Upper lobe of left lung (tissue), 6 donors: ENCODE data around the gene TUBA1C. TPM values are rescaled to one million over a fixed set of nuclear protein-coding genes. Genes with fewer than 3 reads are reported as not detected.
A peak's percentile ranks its signal among the peaks of the same experiment; 100 is the strongest.
"Not testable (repeated sequence)": the region's sequence is repeated elsewhere in the genome, so short reads cannot be mapped to it uniquely, and the experiment has no call there.

ENCODE experiments used
- ATAC-seq, 2 donors: fragments of 200-7000 bp; cut with Tn5 transposase; one replicate each; pipeline ENCODE4 v1.9.1; 2022; ENCODE audit warnings: mild to moderate bottlenecking in 2 of 2, moderate library complexity in 2 of 2; ENCODE audit not compliant: low FRiP score in 2 of 2
- DNase-seq, 2 donors: peaks; one replicate each; pipeline ENCODE4 v3.0.0-alpha.2; 2019 to 2020
- H3K27ac ChIP-seq, 4 donors: fragments of 200-600 bp; sonication (generic); one replicate each; pipeline ENCODE4 v1.5.1; 2016 to 2019
- H3K27me3 ChIP-seq, 4 donors: fragments of 200-600 bp; sonication (generic); one replicate each; pipeline ENCODE4 v1.5.1; 2017 to 2019
- H3K36me3 ChIP-seq, 4 donors: fragments of 200-600 bp; sonication (generic); one replicate each; pipeline ENCODE4 v1.5.1; 2016 to 2019
- H3K4me1 ChIP-seq, 4 donors: fragments of 200-600 bp; sonication (generic); one replicate each; pipeline ENCODE4 v1.5.1; 2018 to 2019
- H3K4me3 ChIP-seq, 4 donors: fragments of 200-600 bp; sonication (generic); one replicate each; pipeline ENCODE4 v1.5.1; 2017 to 2019; ENCODE audit warnings: mild to moderate bottlenecking in 2 of 4, moderate library complexity in 1 of 4
- H3K9me3 ChIP-seq, 4 donors: fragments of 200-600 bp; sonication (generic); one replicate each; pipeline ENCODE4 v1.5.1; 2018 to 2019
- EP300 ChIP-seq, 4 donors: sonication (generic); formaldehyde crosslinking; IDR thresholded peaks; one replicate each; pipeline ENCODE4 v1.5.1; 2017; ENCODE audit warnings: antibody characterized with exemption in 4 of 4, control low read depth in 2 of 4
- POLR2A ChIP-seq, 4 donors: fragments of 450-650 bp; IDR thresholded peaks; one replicate each; pipeline ENCODE4 v1.5.1; 2016 to 2017; ENCODE audit warnings: antibody characterized with exemption in 4 of 4, mild to moderate bottlenecking in 2 of 4
- POLR2AphosphoS5 ChIP-seq, 2 donors: sonication (generic); formaldehyde crosslinking; IDR thresholded peaks; one replicate each; pipeline ENCODE4 v1.5.1; 2017; ENCODE audit warnings: antibody characterized with exemption in 2 of 2
- WGBS, 2 donors: methylation state at CpG; one replicate each; pipeline ENCODE4 v1.1.5; 2017 to 2018; 5-methylcytosine and 5-hydroxymethylcytosine counted together
- total RNA-seq, 6 donors: library from RNA; depleted of rRNA in 4 of 6; stranded (reverse); fragments of >200 nt in 4 of 6; gene quantifications; one replicate each; pipeline versions ENCODE4 v1.1.0 to v1.2.1, GENCODE V29; 2016 to 2021
- TF ChIP-seq, protein P1 (sequence below), 6 experiments: fragments of 450-650 bp in 4 of 6; fragments of 200-600 bp in 2 of 6; sonication (generic) in 2 of 6; IDR thresholded peaks; one replicate each; pipeline ENCODE4 v1.5.1; 2016 to 2019; ENCODE audit warnings: antibody characterized with exemption in 6 of 6
- donor health status: DM: no; HTN: no; CAD: no; lungs with moderate emphysema.
- donor health status: DM: no; HTN: yes; CAD: no; lungs with severe emphysema.

The TUBA1C gene
- total RNA-seq, 6 donors from 2014 or later, result 50.3 to 375 (median 108) TPM

DNA sequence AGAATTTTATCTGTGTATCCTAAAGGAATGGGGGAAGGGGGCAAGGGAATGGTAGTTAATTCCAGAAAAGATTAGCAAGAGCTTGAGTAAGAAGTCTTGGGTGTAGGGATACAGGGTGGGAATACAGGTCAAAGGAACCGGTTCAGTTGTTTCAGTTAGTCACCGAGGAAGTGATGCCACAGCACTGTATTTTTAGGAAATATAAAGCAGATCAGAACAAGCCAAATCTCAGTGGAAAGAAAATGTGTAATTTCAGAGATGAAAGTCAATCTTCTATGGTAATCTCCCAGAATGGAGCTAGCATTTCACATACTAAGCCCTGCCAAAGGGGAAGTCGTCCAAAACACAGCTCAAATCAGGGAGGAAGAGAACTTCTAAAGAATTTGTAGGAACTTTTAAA is 4.7 kb upstream of the TUBA1C start:
- TF ChIP-seq, protein P1, sequence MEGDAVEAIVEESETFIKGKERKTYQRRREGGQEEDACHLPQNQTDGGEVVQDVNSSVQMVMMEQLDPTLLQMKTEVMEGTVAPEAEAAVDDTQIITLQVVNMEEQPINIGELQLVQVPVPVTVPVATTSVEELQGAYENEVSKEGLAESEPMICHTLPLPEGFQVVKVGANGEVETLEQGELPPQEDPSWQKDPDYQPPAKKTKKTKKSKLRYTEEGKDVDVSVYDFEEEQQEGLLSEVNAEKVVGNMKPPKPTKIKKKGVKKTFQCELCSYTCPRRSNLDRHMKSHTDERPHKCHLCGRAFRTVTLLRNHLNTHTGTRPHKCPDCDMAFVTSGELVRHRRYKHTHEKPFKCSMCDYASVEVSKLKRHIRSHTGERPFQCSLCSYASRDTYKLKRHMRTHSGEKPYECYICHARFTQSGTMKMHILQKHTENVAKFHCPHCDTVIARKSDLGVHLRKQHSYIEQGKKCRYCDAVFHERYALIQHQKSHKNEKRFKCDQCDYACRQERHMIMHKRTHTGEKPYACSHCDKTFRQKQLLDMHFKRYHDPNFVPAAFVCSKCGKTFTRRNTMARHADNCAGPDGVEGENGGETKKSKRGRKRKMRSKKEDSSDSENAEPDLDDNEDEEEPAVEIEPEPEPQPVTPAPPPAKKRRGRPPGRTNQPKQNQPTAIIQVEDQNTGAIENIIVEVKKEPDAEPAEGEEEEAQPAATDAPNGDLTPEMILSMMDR (IDR thresholded peaks at IDR 0.05), result no peak
- TF ChIP-seq EP300 (IDR thresholded peaks at IDR 0.05) (no peak), POLR2A (IDR thresholded peaks at IDR 0.05) (no peak), POLR2AphosphoS5 (IDR thresholded peaks at IDR 0.05) (no peak)
- ATAC-seq, result no peak

DNA sequence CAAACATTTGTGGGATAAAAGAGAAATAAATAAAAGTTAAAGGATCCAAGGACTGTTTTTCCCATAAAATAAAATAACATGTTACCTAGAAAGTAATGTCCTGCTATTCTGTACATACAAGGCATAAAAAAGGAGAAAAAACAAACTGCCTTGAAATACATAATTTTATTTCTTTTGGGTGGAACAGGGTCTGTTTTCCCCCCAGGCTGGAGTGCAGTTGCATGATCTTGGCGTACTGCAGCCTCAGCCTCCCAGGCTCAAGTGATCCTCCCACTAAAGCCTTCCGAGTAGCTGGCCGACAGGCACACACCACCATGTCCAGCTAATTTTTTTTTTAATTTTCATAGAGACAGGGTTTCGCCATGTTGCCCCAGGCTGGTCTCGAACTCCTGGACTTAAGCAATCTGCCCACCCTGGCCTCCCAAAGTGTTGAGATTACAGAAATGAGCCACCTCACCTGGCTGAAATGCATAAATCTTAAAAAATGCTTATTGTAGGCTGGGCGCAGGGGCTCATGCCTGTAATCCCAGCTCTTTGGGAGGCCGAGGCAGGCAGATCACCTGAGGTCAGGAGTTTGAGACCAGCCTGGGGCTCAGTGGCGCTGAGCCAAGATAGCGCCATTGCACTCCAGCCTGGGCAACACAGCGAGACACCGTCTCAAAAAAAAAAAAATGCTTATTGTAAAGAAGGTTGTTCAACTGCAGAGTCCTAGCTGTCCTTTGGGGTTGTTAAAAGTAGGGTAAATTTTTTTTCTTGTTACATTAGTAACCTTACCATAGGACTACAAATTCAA is 4.1 kb upstream of the TUBA1C start:
- no peak for DNase-seq
- WGBS, 2 donors, result 88 to 90% methylated on average over 11 of the region's 11 CpGs
- Histone ChIP-seq H3K9me3 (no peaks in the 10 kb centered on the region), H3K36me3 (no peaks in the 10 kb centered on the region), H3K4me1 (peaks cover 10 to 21% (median 11%) of the 10 kb centered on the region in 4 donors), H3K27me3 (no peaks in the 10 kb centered on the region), H3K4me3 (no peak overlapping the region), H3K27ac (no peak overlapping the region)
- TF ChIP-seq, protein P1 (IDR thresholded peaks at IDR 0.05), result no peak
- TF ChIP-seq EP300 (IDR thresholded peaks at IDR 0.05), result no peak
- no peak for TF ChIP-seq POLR2AphosphoS5 (IDR thresholded peaks at IDR 0.05)
- no peak for TF ChIP-seq POLR2A (IDR thresholded peaks at IDR 0.05)
- no peak for ATAC-seq

More for the DNA sequence above, 4.7 kb upstream of the TUBA1C start:
- no peak for DNase-seq
- Histone ChIP-seq H3K27me3 (no peaks in the 10 kb centered on the region), H3K4me3 (no peak overlapping the region), H3K9me3 (no peaks in the 10 kb centered on the region), H3K36me3 (no peaks in the 10 kb centered on the region), H3K4me1 (peaks cover 10 to 15% (median 10%) of the 10 kb centered on the region in 4 donors), H3K27ac (no peak overlapping the region)
- 48 to 49% methylated on average over 3 of the region's 3 CpGs for WGBS, 2 donors

DNA sequence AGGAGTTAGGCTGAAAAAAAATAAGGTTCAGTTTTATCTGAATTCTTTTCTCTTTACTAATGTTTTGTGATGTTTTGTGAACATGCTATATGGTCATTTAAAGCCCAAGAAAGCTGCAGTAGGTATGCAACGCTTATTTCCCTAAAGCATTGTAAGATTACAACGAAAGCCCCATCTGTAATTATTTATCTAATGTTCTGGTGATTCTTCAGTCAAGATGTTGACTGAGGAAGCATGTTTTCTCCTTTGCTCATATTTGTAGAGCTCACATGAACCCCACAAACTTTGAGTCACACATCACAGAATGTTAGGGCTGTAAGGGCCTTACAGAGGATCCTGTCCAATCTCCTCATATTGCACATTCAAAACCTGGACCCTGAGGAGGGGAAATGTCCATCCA is 3.2 kb upstream of the TUBA1C start:
- WGBS, 2 donors, result 95 to 100% methylated on average over 2 of the region's 2 CpGs
- Histone ChIP-seq H3K27me3 (no peaks in the 10 kb centered on the region), H3K4me3 (no peak overlapping the region)

GRCh38 chr12:49263400-49263763 is 1.5 kb upstream of the TUBA1C start:
- no peak overlapping the region for H3K27ac ChIP-seq
- H3K36me3 ChIP-seq, result no peaks in the 10 kb centered on the region
- ATAC-seq (no peak), DNase-seq (no peak)
- H3K27me3 ChIP-seq, result no peaks in the 10 kb centered on the region
- TF ChIP-seq POLR2A (IDR thresholded peaks at IDR 0.05) (no peak), EP300 (IDR thresholded peaks at IDR 0.05) (no peak), POLR2AphosphoS5 (IDR thresholded peaks at IDR 0.05) (no peak)
- TF ChIP-seq, protein P1 (IDR thresholded peaks at IDR 0.05), result no peak
- WGBS, 2 donors, result 86 to 87% methylated on average over 5 of the region's 5 CpGs
- H3K4me3 ChIP-seq, result peak overlapping the region in 1 of 4 donors; percentile 97
- H3K4me1 ChIP-seq, result peaks cover 29 to 48% (median 34%) of the 10 kb centered on the region in 4 donors
- H3K9me3 ChIP-seq, result no peaks in the 10 kb centered on the region

More for the DNA sequence above, 3.2 kb upstream of the TUBA1C start:
- TF ChIP-seq POLR2A (IDR thresholded peaks at IDR 0.05) (no peak), POLR2AphosphoS5 (IDR thresholded peaks at IDR 0.05) (no peak)
- peaks cover 16 to 31% (median 18%) of the 10 kb centered on the region in 4 donors for H3K4me1 ChIP-seq
- ATAC-seq (no peak), DNase-seq (no peak)
- no peaks in the 10 kb centered on the region for H3K36me3 ChIP-seq
- no peak overlapping the region for H3K27ac ChIP-seq
- H3K9me3 ChIP-seq, result no peaks in the 10 kb centered on the region

- Histone ChIP-seq H3K9me3 (no peaks in the 10 kb centered on the region), H3K27ac (peak overlapping the region; percentile 98 to 99 (median 98)), H3K4me1 (peaks cover 34 to 58% (median 43%) of the 10 kb centered on the region in 4 donors), H3K4me3 (peak overlapping the region; percentile 68 to 97 (median 84)), H3K36me3 (peaks cover 0 to 7% (median under 1%) of the 10 kb centered on the region in 4 donors), H3K27me3 (no peaks in the 10 kb centered on the region)
- TF ChIP-seq, protein P1 (IDR thresholded peaks at IDR 0.05), result peak in 2 of 6 experiments; percentile 16 to 18
- TF ChIP-seq POLR2A (IDR thresholded peaks at IDR 0.05) (peak in 2 of 4 donors; percentile 71 to 90), EP300 (IDR thresholded peaks at IDR 0.05) (no peak), POLR2AphosphoS5 (IDR thresholded peaks at IDR 0.05) (no peak)
- DNase-seq (peak in 1 of 2 donors; percentile 93), ATAC-seq (peak; percentile 69)
- WGBS, 2 donors, result 0 to 1% methylated on average over 14 to 15 of the region's 35 CpGs
Observed at GRCh38 chr12:49264466-49264872, 413 bp upstream of the TUBA1C start.

- not testable (repeated sequence) for H3K27me3 ChIP-seq, H3K4me3 ChIP-seq, DNase-seq, ATAC-seq, H3K27ac ChIP-seq, H3K9me3 ChIP-seq
- Histone ChIP-seq H3K36me3 (peaks cover 26 to 50% (median 39%) of the 10 kb centered on the region in 4 donors), H3K4me1 (peaks cover 24 to 45% (median 33%) of the 10 kb centered on the region in 4 donors)
- WGBS, 2 donors, result 80 to 90% methylated on average over 4 to 6 of the region's 6 CpGs
Observed at GRCh38 chr12:49269191-49269590, 4.3 kb downstream of the TUBA1C start.
